OCI-LY7 (cell line): ENCODE results near the gene STK33.

Source experiments
- EZH2phosphoT487 ChIP-seq: fragments of 200-600 bp; sonication (generic); IDR thresholded peaks from 2 replicates; pipeline ENCODE4 v1.6.1; 2018; ENCODE audit warnings: low read depth, borderline replicate concordance, mild to moderate bottlenecking, mixed run types, antibody characterized with exemption, low read length, moderate library complexity, mixed read lengths
- TF ChIP-seq, protein P1 (sequence below): fragments of 200-600 bp; sonication (generic); conservative IDR thresholded peaks from 2 replicates; pipeline ENCODE4 v1.5.1; 2014; ENCODE audit warnings: mild to moderate bottlenecking, antibody characterized with exemption, low read length, moderate library complexity, mixed read lengths

DNA sequence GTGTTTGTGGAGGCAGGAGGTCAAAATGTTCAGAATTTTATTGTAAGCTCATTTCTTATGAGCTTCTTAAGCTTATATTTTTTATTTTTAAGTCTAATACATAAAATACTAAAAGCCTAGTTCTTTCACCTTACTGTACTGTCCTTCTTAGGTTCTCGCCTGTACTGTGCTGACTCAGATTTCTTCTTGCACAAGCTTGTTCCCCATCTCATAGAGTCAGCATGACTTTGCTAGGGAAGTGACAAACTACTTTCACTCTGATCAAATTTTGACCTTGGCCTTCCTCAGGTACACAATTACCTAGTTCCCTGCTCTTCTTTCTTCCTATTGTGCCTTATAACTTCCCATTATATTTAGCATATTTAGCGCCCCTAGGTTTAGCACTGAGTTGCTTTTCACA lies 81.5 kb downstream of the STK33 start:
- TF ChIP-seq, protein P1, sequence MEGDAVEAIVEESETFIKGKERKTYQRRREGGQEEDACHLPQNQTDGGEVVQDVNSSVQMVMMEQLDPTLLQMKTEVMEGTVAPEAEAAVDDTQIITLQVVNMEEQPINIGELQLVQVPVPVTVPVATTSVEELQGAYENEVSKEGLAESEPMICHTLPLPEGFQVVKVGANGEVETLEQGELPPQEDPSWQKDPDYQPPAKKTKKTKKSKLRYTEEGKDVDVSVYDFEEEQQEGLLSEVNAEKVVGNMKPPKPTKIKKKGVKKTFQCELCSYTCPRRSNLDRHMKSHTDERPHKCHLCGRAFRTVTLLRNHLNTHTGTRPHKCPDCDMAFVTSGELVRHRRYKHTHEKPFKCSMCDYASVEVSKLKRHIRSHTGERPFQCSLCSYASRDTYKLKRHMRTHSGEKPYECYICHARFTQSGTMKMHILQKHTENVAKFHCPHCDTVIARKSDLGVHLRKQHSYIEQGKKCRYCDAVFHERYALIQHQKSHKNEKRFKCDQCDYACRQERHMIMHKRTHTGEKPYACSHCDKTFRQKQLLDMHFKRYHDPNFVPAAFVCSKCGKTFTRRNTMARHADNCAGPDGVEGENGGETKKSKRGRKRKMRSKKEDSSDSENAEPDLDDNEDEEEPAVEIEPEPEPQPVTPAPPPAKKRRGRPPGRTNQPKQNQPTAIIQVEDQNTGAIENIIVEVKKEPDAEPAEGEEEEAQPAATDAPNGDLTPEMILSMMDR: no peak
- no peak for TF ChIP-seq EZH2phosphoT487
